ENCODE measurements around the gene RABL2B.
"Not testable (repeated sequence)": the region's sequence is repeated elsewhere in the genome, so short reads cannot be mapped to it uniquely, and the experiment has no call there.

- not testable (repeated sequence) for TF ChIP-seq ZNF274 (IDR thresholded peaks at IDR 0.05; ENCODE audit: low read depth, low read length); CTCF (IDR thresholded peaks at IDR 0.05 in 2 of 3, conservative IDR thresholded peaks at IDR 0.05 in 1 of 3; ENCODE audit: borderline replicate concordance in 1 of 3, insufficient read depth in 1 of 3, low read depth in 2 of 3, low read length in 2 of 3); ZFX (IDR thresholded peaks at IDR 0.05); SP1 (IDR thresholded peaks at IDR 0.05; ENCODE audit: low read depth); POLR2A (IDR thresholded peaks at IDR 0.05; ENCODE audit: borderline replicate concordance, extremely low read depth, insufficient read depth, insufficient read length); CBX3 (IDR thresholded peaks at IDR 0.05; ENCODE audit: low read depth); YY1 (IDR thresholded peaks at IDR 0.05; ENCODE audit: extremely low read depth, insufficient replicate concordance, low read depth, low read length); EZH2 (IDR thresholded peaks at IDR 0.05); JUND (IDR thresholded peaks at IDR 0.05); SRF (IDR thresholded peaks at IDR 0.05; ENCODE audit: low read depth); CEBPB (IDR thresholded peaks at IDR 0.05; ENCODE audit: low read depth); MAX (IDR thresholded peaks at IDR 0.05); POLR2AphosphoS5 (IDR thresholded peaks at IDR 0.05; ENCODE audit: low read depth, low read length); EZH2phosphoT487 (IDR thresholded peaks at IDR 0.05; ENCODE audit: borderline replicate concordance)
Observed at GRCh38 chr22:50761829-50762228, 21.6 kb downstream of the RABL2B start.
